Hindlimb muscle (tissue), 1 donor: ENCODE results near the gene TRPM6. TPM values are rescaled to one million over a fixed set of nuclear protein-coding genes. Genes with fewer than 3 reads are reported as not detected.

Source experiments
- DNase-seq: peaks from one replicate; pipeline ENCODE4 v3.0.0-alpha.2; 2013
- polyA plus RNA-seq: library from polyadenylated mRNA; unstranded; fragments of 120-200 nt; gene quantifications from one replicate; pipeline ENCODE4 v1.2.1, GENCODE V29; 2013; ENCODE audit not compliant: insufficient read length

The TRPM6 gene
- polyA plus RNA-seq, 1 donor: 0.32 TPM

DNA sequence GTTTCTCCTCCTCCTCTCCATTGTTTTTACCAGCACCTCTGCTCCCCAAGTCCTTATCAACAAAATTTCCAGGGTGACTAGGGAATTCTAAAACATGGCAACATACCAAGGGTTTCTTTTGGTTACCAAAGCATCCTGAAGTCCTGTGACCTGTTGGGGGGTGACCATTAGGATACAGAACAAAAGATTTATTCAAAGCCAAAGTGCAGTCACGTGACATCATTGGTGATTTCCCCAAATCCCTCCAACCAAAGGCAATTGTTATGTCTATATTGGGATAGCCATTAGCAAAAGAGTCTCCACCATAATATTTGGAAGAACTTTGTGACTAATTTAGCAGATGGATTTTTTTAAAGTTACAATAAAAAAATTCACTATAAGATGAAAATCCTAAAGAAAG, 168.4 kb downstream of the TRPM6 start:
- DNase-seq: no peak

DNA sequence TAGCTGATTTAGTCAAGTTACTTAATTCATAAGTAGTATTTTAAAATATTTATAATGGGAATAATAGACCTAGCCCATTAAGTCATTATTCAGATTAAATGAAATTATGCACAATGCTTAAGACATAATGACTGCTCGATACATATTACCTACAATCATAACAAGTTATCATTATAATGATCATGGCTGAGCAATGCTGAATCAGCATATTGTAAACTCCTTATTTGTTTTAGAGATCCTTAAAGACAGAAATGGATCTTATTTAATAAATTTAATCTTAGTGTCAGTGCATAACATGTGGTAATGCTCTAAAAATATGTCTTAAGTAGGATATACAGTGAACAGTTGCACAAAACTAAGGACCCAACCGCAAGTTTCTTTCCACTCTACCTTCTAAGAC, 169.0 kb downstream of the TRPM6 start:
- no peak for DNase-seq

DNA sequence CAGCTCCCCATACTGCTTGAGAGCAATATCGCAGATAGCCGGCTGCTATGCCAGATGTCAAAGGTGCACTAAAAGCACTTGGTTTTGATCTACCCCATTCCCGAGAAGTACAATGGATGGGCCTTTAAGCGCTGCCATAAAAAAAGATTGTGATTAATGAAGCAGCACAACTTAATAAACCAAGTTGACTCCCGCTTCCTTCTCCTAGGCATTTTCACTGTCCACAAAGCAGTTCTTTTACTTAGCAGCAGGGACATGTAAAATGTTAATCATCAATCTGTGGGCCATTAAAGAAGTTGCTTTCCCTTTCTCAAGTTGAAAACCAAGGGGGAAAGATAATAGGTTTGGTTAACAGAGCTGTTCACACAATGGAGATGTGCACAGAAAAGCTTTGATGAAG, 176.4 kb downstream of the TRPM6 start:
- DNase-seq: no peak

DNA sequence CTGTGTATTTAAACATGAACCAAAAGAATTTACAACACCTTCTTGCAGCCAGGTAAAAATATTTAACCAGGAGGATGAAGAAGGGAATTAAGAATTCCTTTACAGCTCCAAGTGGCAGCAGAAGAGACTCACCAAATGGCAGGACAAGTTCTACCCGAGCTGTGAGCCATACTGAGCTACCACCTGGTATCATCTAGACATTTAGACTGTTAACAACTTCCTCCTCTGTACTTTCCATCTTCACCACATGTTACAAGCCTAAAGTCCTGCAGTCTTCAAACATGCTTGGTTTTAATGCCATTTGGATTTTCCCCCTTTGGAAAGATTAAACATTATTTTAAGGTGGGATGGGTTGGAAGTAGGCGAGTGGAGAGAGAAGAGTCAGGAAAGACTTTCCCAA, 190.2 kb downstream of the TRPM6 start:
- DNase-seq: no peak

DNA sequence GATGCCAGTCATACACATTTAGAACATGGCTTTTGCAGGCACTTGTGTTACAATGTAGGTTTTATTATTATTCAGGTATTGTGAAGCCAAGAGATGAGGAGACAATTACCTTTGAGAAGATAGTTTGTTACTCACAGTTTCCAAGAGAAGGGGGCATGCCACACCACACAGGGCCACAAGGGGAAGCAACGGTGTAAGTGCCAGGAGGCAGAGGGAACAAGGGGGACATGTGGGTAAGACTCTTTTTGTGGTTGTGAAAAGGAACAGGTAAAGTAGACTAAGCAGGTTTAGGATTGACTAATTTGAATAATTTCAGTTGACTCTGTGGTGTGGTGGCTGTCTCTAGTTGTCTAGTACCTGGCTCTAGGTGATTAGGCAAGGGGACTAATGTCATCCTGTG, 191.2 kb downstream of the TRPM6 start:
- DNase-seq: no peak

- DNase-seq: no peak
Measured at GRCh38 chr9:74691058-74691457, 196.7 kb downstream of the TRPM6 start.

DNA sequence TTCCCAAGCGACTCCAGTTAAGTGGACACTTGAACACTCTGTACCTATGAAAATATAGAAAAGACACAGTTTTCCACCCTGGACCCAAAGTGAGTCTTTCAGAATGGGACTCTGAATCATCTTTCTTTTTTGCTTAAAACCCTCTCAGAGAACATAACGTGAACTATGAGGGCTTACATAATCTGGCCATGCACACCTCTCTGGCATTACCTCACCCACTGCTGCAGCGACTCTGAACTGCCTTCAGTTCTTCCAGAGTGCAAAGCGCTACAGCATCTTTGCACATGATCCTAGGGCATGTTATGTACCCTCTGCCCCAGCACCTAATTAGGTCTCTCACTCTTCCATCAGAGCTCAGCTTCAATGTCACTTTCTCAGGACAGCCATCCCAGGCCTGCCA, 204.4 kb downstream of the TRPM6 start:
- no peak for DNase-seq

GRCh38 chr9:74681906-74682305, 205.8 kb downstream of the TRPM6 start:
- no peak for DNase-seq

DNA sequence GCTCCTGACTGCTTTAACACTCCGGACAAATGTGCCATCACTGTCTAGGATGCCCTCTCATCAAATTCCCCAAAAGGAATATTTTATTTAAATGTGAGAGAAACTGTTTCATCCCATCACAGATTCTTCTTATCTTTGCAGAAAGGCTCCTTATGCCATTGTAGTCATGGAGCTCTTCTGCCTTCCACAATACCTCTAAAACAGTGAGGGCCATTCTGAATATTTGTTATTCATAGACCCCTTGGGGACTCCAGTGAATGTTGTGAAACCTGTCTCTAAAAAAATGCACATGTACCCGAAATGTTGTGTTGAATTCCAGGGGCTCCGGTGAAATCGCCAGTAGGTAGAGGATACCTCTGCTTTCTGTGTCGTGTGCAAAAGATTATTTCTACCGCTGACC, 213.6 kb downstream of the TRPM6 start:
- no peak for DNase-seq

Other genes with a start within 250 kb of the TRPM6 start
- 6.7 TPM for gene C9orf40, start 65.0 kb upstream of the TRPM6 start, polyA plus RNA-seq
- 9.0 TPM for gene CARNMT1, start 140.4 kb upstream of the TRPM6 start, polyA plus RNA-seq
- 20.1 TPM for gene NMRK1, start 200.2 kb upstream of the TRPM6 start, polyA plus RNA-seq
- 18.9 TPM for gene OSTF1, start 200.6 kb upstream of the TRPM6 start, polyA plus RNA-seq